ENCODE results near the gene SLC1A7.

GRCh38 chr1:53069265-53069662, 73.2 kb downstream of the SLC1A7 start:
- TF ChIP-seq CTCF (IDR thresholded peaks at IDR 0.05) (no peak), EP300 (IDR thresholded peaks at IDR 0.05) (no peak), POLR2A (IDR thresholded peaks at IDR 0.05) (no peak)
